Right atrium auricular region (tissue), 2 donors: ENCODE results near the gene TMEFF2. TPM values are rescaled to one million over a fixed set of nuclear protein-coding genes. Genes with fewer than 3 reads are reported as not detected.

Source experiments
- DNase-seq: peaks from one replicate; pipeline ENCODE4 v3.0.0-alpha.2; 2019; ENCODE audit warnings: low spot score
- H3K27ac ChIP-seq, 2 donors: fragments of 200-600 bp; sonication (generic); 1 replicate in 1 of 2; 2 replicates in 1 of 2; pipeline ENCODE4 v1.5.1; 2016 to 2019
- H3K27me3 ChIP-seq, 2 donors: fragments of 200-600 bp; sonication (generic); one replicate each; pipeline versions ENCODE4 v1.5.1 to v1.6.0; 2017 to 2019
- H3K36me3 ChIP-seq: fragments of 200-600 bp; sonication (generic); one replicate; pipeline ENCODE4 v1.5.1; 2016
- H3K4me1 ChIP-seq, 2 donors: fragments of 200-600 bp; sonication (generic); one replicate each; pipeline versions ENCODE4 v1.5.1 to v1.6.0; 2017 to 2019
- H3K4me3 ChIP-seq, 2 donors: fragments of 200-600 bp; sonication (generic); 1 replicate in 1 of 2; 2 replicates in 1 of 2; pipeline ENCODE4 v1.5.1; 2017 to 2019; ENCODE audit warnings: mild to moderate bottlenecking in 1 of 2, moderate library complexity in 1 of 2
- H3K9me3 ChIP-seq, 2 donors: fragments of 200-600 bp; sonication (generic); one replicate each; pipeline ENCODE4 v1.5.1; 2019
- total RNA-seq, 2 donors: library from RNA; depleted of rRNA; stranded (reverse); fragments of >200 nt; gene quantifications; one replicate each; pipeline ENCODE4 v1.1.0, GENCODE V29; 2016
- TF ChIP-seq, protein P1 (sequence below), 2 donors: fragments of 200-600 bp; sonication (generic); IDR thresholded peaks; one replicate each; pipeline ENCODE4 v1.5.1; 2019; ENCODE audit warnings: antibody characterized with exemption in 2 of 2

The TMEFF2 gene
- total RNA-seq, 2 donors from 2014 or later = 0.56 TPM; not detected in 1

DNA sequence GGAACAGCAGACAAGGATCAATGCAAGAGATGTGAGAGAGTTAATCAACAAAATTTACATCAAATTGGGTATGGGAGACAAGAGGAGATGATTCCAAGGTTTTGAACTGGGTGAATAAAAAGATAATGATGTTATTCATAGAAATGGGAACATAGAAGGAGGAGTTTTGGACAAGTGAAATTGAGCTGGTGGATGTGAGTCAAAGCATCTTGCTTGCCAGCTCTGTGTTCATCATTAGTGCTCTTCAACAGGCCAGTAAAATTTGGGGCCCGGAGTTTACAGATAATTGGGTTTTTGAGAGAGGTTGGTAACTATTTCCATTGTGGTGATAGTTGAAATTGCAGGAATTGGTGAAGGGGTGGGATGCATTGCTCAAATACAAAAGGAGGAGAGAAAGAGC is 277.9 kb downstream of the TMEFF2 start:
- Histone ChIP-seq H3K4me3 (no peak overlapping the region), H3K4me1 (peaks cover 0 to 7% of the 10 kb centered on the region in 2 donors), H3K9me3 (no peaks in the 10 kb centered on the region), H3K27me3 (no peaks in the 10 kb centered on the region), H3K27ac (no peak overlapping the region), H3K36me3 (no peaks in the 10 kb centered on the region)
- TF ChIP-seq, protein P1, sequence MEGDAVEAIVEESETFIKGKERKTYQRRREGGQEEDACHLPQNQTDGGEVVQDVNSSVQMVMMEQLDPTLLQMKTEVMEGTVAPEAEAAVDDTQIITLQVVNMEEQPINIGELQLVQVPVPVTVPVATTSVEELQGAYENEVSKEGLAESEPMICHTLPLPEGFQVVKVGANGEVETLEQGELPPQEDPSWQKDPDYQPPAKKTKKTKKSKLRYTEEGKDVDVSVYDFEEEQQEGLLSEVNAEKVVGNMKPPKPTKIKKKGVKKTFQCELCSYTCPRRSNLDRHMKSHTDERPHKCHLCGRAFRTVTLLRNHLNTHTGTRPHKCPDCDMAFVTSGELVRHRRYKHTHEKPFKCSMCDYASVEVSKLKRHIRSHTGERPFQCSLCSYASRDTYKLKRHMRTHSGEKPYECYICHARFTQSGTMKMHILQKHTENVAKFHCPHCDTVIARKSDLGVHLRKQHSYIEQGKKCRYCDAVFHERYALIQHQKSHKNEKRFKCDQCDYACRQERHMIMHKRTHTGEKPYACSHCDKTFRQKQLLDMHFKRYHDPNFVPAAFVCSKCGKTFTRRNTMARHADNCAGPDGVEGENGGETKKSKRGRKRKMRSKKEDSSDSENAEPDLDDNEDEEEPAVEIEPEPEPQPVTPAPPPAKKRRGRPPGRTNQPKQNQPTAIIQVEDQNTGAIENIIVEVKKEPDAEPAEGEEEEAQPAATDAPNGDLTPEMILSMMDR (IDR thresholded peaks at IDR 0.05) = no peak
- no peak for DNase-seq

DNA sequence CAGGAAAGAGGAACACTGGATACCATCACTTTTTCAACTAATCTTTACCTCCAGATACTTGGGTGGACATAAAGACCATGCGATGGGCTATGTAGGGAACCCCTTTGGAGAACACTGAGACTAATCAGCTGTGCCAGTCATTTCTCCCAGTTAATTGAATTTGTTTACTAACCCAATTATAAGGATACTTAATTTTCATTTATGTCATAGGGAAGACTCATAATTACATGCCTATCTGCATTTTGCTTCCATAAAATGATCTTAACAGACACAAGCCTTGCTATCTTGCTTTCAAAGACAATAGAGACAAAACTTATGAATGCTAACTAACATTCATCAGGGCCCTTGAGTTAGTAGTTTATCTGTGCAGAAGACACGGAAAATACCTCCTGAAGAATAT is 279.0 kb downstream of the TMEFF2 start:
- TF ChIP-seq, protein P1 (IDR thresholded peaks at IDR 0.05) = no peak

DNA sequence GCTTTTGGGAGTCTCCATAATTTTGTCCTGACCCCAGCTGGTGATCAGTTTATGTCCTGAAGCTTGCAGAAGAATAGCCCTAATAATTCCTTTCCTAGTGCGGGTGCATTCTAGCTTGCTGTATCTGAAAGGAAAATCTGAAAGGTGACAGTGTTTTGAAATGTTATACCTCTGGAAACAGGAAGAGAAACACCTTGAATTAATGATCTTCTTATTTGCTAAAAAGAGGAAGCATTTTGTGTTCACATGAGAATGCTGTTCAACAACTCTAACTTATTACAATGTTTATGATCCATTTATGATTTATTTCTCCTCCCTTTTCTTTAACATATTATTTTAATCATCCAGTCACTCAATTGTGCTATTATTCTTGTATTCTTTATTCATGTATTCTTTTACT is 280.9 kb downstream of the TMEFF2 start:
- no peak overlapping the region for H3K27ac ChIP-seq
- no peaks in the 10 kb centered on the region for H3K9me3 ChIP-seq
- H3K4me3 ChIP-seq = no peak overlapping the region
- no peaks in the 10 kb centered on the region for H3K36me3 ChIP-seq
- H3K4me1 ChIP-seq = peaks cover 0 to 5% of the 10 kb centered on the region in 2 donors
- TF ChIP-seq, protein P1 (IDR thresholded peaks at IDR 0.05) = no peak
- no peaks in the 10 kb centered on the region for H3K27me3 ChIP-seq
- DNase-seq = no peak

More for the DNA sequence above, 279.0 kb downstream of the TMEFF2 start:
- H3K9me3 ChIP-seq = no peaks in the 10 kb centered on the region
- DNase-seq = no peak
- peaks cover 0 to 7% of the 10 kb centered on the region in 2 donors for H3K4me1 ChIP-seq
- no peak overlapping the region for H3K4me3 ChIP-seq
- H3K27ac ChIP-seq = no peak overlapping the region
- no peaks in the 10 kb centered on the region for H3K27me3 ChIP-seq
- H3K36me3 ChIP-seq = no peaks in the 10 kb centered on the region

DNA sequence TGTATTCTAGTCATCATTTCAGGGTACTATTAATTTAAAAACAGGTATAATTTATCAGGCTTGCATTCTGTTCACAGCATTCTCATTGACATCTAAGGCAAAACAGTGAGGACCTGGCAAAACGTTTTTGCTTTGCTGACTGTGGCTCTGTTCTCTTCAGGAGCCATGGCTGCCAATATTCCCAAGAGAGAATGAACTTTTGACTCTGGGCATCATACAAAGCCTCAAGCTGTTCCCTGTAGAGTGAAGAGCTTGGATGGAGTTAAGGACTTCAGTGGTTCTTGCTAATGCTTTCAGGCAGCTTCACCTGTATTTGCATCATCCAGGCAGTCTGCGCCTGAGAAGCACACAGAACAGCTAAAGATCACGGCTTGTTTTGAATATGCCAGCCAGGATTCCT is 282.0 kb downstream of the TMEFF2 start:
- TF ChIP-seq, protein P1 (IDR thresholded peaks at IDR 0.05) = no peak
- Histone ChIP-seq H3K27me3 (no peaks in the 10 kb centered on the region), H3K4me1 (peaks cover 0 to 3% of the 10 kb centered on the region in 2 donors), H3K9me3 (no peaks in the 10 kb centered on the region), H3K36me3 (no peaks in the 10 kb centered on the region), H3K4me3 (no peak overlapping the region), H3K27ac (no peak overlapping the region)
- no peak for DNase-seq

DNA sequence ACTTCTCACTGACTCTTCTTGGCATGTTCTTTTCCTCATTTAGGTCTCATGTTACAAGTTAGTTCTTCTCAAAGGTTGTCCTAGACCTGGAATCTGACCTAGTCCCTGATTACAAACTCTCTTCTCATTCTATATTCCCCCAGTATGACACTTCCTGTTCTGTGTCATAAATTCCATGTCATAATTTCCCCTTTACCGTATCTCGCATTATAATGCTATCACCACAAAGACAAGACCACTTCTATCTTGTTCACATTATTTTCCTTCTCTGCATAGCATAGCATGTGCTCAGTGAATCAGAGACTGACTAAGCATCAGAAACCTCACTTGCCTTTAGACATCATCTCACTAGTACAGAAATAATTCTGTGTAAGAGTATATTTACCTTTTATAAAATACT is 284.2 kb downstream of the TMEFF2 start:
- peaks cover 0 to 11% of the 10 kb centered on the region in 2 donors for H3K4me1 ChIP-seq
- no peak overlapping the region for H3K27ac ChIP-seq
- H3K36me3 ChIP-seq = no peaks in the 10 kb centered on the region
- H3K27me3 ChIP-seq = no peaks in the 10 kb centered on the region
- no peak for DNase-seq
- no peak overlapping the region for H3K4me3 ChIP-seq
- TF ChIP-seq, protein P1 (IDR thresholded peaks at IDR 0.05) = no peak
- H3K9me3 ChIP-seq = no peaks in the 10 kb centered on the region

DNA sequence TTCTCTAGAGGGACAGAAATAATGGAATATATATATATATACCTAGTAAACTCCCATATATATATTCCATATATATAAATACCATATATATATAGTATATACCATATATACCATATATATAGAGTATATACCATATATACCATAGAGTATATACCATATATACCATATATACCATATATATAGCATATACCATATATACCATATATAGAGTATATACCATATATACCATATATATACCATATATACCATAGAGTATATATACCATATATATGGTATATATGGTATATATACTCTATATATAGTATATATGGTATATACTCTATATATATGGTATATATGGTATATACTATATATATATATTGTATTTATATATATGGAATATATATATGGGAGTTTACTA is 285.9 kb downstream of the TMEFF2 start:
- Histone ChIP-seq H3K36me3 (no peaks in the 10 kb centered on the region), H3K9me3 (no peaks in the 10 kb centered on the region), H3K4me3 (no peak overlapping the region), H3K27ac (no peak overlapping the region), H3K4me1 (peaks cover 0 to 11% of the 10 kb centered on the region in 2 donors), H3K27me3 (no peaks in the 10 kb centered on the region)
- no peak for DNase-seq
- TF ChIP-seq, protein P1 (IDR thresholded peaks at IDR 0.05) = no peak
